Measurements from ENCODE around the gene KLLN. TPM values are rescaled to one million over a fixed set of nuclear protein-coding genes. Genes with fewer than 3 reads are reported as not detected.
"Not testable (repeated sequence)": the region's sequence is repeated elsewhere in the genome, so short reads cannot be mapped to it uniquely, and the experiment has no call there.

Gene KLLN
- total RNA-seq, 1 donor from 2014 or later = not detected

DNA sequence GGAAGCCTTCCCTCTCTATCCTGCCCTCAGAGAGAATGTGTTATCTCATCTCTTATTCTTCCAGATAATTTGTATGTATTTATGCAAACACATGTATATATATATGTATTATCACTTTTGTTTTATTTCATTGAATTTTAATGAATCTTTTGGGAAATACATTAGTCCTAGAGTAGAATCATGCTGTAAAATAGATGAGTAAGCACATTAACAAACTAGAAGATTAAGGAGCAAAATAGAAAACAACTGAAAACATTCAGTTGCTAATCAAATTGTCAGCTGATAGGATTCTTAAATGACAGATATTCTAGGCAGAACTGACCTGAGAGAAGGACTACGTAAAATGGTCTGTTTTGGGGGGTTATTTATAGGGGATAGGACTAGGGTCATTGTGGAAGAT lies 11.2 kb downstream of the KLLN start:
- intact Hi-C loops (cut with DNase I) = no loop called here
- Histone ChIP-seq H3K36me3 (no peaks in the 10 kb centered on the region), H3K4me3 (no peak overlapping the region), H3K27ac (no peak overlapping the region), H3K4me1 (no peaks in the 10 kb centered on the region), H3K9me3 (no peaks in the 10 kb centered on the region), H3K27me3 (no peaks in the 10 kb centered on the region)
- DNase-seq (ENCODE audit: low spot score in 2 of 2) = no peak
- TF ChIP-seq, protein P1, sequence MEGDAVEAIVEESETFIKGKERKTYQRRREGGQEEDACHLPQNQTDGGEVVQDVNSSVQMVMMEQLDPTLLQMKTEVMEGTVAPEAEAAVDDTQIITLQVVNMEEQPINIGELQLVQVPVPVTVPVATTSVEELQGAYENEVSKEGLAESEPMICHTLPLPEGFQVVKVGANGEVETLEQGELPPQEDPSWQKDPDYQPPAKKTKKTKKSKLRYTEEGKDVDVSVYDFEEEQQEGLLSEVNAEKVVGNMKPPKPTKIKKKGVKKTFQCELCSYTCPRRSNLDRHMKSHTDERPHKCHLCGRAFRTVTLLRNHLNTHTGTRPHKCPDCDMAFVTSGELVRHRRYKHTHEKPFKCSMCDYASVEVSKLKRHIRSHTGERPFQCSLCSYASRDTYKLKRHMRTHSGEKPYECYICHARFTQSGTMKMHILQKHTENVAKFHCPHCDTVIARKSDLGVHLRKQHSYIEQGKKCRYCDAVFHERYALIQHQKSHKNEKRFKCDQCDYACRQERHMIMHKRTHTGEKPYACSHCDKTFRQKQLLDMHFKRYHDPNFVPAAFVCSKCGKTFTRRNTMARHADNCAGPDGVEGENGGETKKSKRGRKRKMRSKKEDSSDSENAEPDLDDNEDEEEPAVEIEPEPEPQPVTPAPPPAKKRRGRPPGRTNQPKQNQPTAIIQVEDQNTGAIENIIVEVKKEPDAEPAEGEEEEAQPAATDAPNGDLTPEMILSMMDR (IDR thresholded peaks at IDR 0.05) = no peak

DNA sequence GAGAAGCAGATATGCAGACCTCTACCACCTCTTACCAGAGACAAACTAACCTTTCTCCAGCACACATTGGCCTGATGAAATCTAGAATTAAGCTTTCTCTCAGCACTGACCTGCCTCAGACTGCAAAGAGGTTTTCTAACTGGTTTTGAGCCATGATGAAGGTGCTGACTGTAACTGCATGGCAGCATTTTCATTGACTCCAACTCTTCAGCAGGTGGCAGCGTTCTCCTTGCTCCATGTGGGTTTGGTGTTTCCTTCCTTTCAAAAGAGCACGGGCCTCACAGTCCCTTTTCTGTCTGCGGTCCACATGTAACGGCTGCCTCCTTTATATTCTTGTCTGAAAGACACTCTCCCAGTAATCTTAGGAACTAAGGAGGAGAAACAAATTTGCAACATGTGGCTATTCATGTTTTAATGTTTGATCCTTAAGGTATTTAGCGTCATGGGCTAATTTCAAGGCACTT lies 12.6 kb downstream of the KLLN start:
- H3K4me1 ChIP-seq = no peaks in the 10 kb centered on the region
- TF ChIP-seq, protein P1 (IDR thresholded peaks at IDR 0.05) = peak; percentile 63 to 81 (median 67)
- H3K4me3 ChIP-seq = no peak overlapping the region
- H3K9me3 ChIP-seq = no peaks in the 10 kb centered on the region
- DNase-seq (ENCODE audit: low spot score in 2 of 2) = peak in 1 of 2 donors; percentile 79
- H3K27me3 ChIP-seq = no peaks in the 10 kb centered on the region
- intact Hi-C loops (cut with DNase I) = loop anchor here (1.0 kb wide), 1 partner anchor 703 kb away; no protein-coding TSS in a partner anchor
- no peak overlapping the region for H3K27ac ChIP-seq
- H3K36me3 ChIP-seq = no peaks in the 10 kb centered on the region

DNA sequence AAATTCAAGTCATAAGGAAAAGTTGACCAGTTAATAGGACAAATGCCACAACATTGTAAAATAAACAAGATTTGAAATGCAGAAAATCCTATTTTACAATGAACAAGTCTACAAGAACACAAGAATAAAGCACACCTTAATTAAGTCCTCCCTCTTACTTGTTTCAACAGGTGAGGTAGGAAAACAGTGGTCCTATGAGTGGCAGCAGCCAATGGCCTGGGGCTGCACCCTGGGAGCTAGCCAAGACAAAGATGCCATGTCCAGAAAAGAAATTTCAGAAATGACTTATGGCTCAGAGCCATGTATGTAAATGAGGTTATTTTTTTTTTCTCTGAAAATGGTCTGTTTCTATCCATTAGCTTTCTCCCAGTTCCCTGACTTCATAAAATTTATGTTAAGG lies 14.3 kb downstream of the KLLN start:
- Histone ChIP-seq H3K9me3 (no peaks in the 10 kb centered on the region), H3K4me1 (no peaks in the 10 kb centered on the region), H3K27me3 (no peaks in the 10 kb centered on the region), H3K4me3 (no peak overlapping the region), H3K36me3 (no peaks in the 10 kb centered on the region), H3K27ac (no peak overlapping the region)
- intact Hi-C loops (cut with DNase I) = no loop called here
- TF ChIP-seq, protein P1 (IDR thresholded peaks at IDR 0.05) = no peak
- DNase-seq (ENCODE audit: low spot score in 2 of 2) = no peak

DNA sequence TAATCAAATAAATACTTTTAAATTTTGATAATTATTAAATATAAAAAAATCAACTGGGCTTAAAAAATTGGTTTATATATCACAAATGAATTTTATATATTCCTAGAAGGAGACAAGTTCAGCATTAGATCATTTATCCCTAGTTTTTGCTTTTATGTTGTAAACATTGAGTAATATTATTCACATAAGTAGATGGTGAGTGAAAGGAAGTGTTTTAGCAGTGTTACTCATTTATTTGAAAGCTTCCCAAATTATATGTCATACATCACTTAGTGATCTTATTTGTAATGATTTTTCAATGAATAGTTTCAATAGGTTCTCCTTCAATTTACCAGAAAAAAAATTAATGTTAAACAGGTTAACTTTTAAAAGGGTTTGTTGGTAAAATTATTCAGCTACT lies 15.8 kb downstream of the KLLN start:
- DNase-seq (ENCODE audit: low spot score in 2 of 2) = no peak
- Histone ChIP-seq H3K9me3 (no peaks in the 10 kb centered on the region), H3K4me1 (no peaks in the 10 kb centered on the region), H3K4me3 (no peak overlapping the region), H3K27me3 (no peaks in the 10 kb centered on the region), H3K36me3 (no peaks in the 10 kb centered on the region), H3K27ac (no peak overlapping the region)
- intact Hi-C loops (cut with DNase I) = no loop called here
- TF ChIP-seq, protein P1 (IDR thresholded peaks at IDR 0.05) = no peak

DNA sequence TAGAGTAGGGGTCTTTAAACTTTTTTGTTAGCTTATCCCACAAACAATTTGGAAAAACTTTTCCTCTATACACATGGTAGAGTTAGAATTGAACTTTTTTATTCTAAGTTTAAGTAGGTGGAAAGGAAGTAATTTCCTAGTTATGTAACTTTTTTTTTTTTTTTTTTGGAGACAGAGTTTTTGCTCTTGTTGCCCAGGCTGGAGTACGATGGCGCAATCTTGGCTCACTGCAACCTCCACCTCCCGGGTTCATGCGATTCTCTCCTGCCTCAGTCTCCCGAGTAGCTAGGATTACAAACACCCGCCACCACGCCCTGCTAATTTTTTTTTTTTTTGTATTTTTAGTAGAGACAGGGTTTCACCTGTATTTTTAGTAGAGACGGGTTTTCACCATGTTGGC lies 16.6 kb downstream of the KLLN start:
- H3K27ac ChIP-seq; H3K4me3 ChIP-seq; H3K4me1 ChIP-seq; intact Hi-C loops (cut with DNase I); H3K36me3 ChIP-seq; H3K27me3 ChIP-seq; DNase-seq (ENCODE audit: low spot score in 2 of 2); H3K9me3 ChIP-seq: not testable (repeated sequence)

DNA sequence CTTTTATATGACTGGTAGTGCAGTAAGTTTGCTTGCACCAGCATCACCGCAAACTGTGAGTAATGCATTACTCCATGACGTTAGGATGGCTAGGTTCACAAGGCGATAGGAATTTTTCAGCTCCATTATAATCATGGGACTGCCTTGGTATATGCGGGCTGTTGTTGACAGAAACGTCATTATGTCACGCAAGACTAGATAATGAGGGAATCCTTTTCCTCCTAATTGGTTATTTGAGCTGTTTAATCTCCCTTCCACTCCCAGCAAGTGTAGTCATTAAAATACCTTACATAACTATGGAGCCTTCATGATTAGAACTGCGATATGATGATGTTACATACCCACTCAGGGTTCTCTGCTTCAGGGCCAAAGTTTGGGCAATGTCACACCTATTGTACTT lies 17.3 kb downstream of the KLLN start:
- Histone ChIP-seq H3K4me1 (no peaks in the 10 kb centered on the region), H3K36me3 (no peaks in the 10 kb centered on the region), H3K27me3 (no peaks in the 10 kb centered on the region), H3K4me3 (no peak overlapping the region), H3K9me3 (no peaks in the 10 kb centered on the region), H3K27ac (no peak overlapping the region)
- TF ChIP-seq, protein P1 (IDR thresholded peaks at IDR 0.05) = no peak
- intact Hi-C loops (cut with DNase I) = no loop called here
- DNase-seq (ENCODE audit: low spot score in 2 of 2) = no peak

Data from ascending aorta (tissue), 2 donors.